GM21825 (cell line): ENCODE data around the gene APBB2.

ENCODE experiments used
- ATAC-seq: cut with Tn5 transposase; IDR thresholded peaks from one replicate; pipeline ENCODE4 v1.9.1; 2021; ENCODE audit warnings: mild to moderate bottlenecking, moderate library complexity; ENCODE audit not compliant: unreplicated experiment

Gene APBB2

GRCh38 chr4:41142376-41143310 lies 71.7 kb downstream of the APBB2 start:
- ATAC-seq = no peak

GRCh38 chr4:41141900-41142299 lies 72.4 kb downstream of the APBB2 start:
- ATAC-seq = no peak

GRCh38 chr4:41140410-41140809 lies 73.9 kb downstream of the APBB2 start:
- ATAC-seq = no peak

- no peak for ATAC-seq
These were observed 76.5 kb downstream of the APBB2 start for GRCh38 chr4:41137879-41138278.

GRCh38 chr4:41136456-41136855 lies 77.9 kb downstream of the APBB2 start:
- ATAC-seq = no peak

- no peak for ATAC-seq
These were observed 78.5 kb downstream of the APBB2 start for GRCh38 chr4:41135801-41136200.

- no peak for ATAC-seq
These were observed 79.8 kb downstream of the APBB2 start for GRCh38 chr4:41134581-41134980.

GRCh38 chr4:41133454-41134018 lies 80.8 kb downstream of the APBB2 start:
- ATAC-seq = no peak

GRCh38 chr4:41132055-41132683 lies 82.2 kb downstream of the APBB2 start:
- ATAC-seq = no peak

- ATAC-seq = no peak
These were observed 84.4 kb downstream of the APBB2 start for GRCh38 chr4:41129936-41130440.

- ATAC-seq = no peak
These were observed 85.1 kb downstream of the APBB2 start for GRCh38 chr4:41129128-41129754.

- ATAC-seq = no peak
These were observed 88.6 kb downstream of the APBB2 start for GRCh38 chr4:41125558-41126311.

GRCh38 chr4:41124916-41125548 lies 89.3 kb downstream of the APBB2 start:
- no peak for ATAC-seq

GRCh38 chr4:41122775-41123174 lies 91.6 kb downstream of the APBB2 start:
- no peak for ATAC-seq

- ATAC-seq = no peak
These were observed 92.0 kb downstream of the APBB2 start for GRCh38 chr4:41122309-41122708.

GRCh38 chr4:41121906-41122305 lies 92.4 kb downstream of the APBB2 start:
- no peak for ATAC-seq

GRCh38 chr4:41120297-41121217 lies 93.8 kb downstream of the APBB2 start:
- no peak for ATAC-seq

- ATAC-seq = no peak
These were observed 94.5 kb downstream of the APBB2 start for GRCh38 chr4:41119867-41120295.

- no peak for ATAC-seq
These were observed 102.6 kb downstream of the APBB2 start for GRCh38 chr4:41111791-41112190.
